NT2/D1 (cell line): Measurements from ENCODE around the gene AGBL1.

Experiments
- SUZ12 ChIP-seq: IDR thresholded peaks from 2 replicates; pipeline ENCODE4 v1.6.1; 2011; ENCODE audit not compliant: insufficient read length, insufficient read depth; ENCODE audit errors: extremely low read depth
- YY1 ChIP-seq: IDR thresholded peaks from 2 replicates; pipeline ENCODE4 v1.6.1; 2011; ENCODE audit not compliant: insufficient read length, insufficient read depth
- ZNF274 ChIP-seq: IDR thresholded peaks from 2 replicates; pipeline ENCODE4 v1.6.1; 2011; ENCODE audit warnings: mild to moderate bottlenecking, low read depth, low read length

DNA sequence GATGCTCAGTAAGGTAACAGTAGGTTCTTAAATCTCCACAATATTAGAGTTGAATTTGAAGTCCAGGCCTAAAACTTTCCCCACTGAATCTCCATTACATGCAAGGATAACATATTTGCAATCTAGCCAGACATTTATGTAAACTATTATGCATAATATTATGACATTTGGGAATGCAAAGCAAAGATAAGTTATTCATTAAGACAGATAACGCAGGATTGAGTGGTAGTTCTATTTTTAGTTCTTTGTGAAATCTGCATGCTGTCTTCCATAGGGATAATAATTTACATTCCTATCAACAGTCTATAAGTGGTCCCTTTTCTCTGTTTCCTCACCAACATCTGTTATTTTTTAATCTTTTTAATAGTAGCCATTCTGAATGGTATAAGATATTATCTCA is 333.5 kb downstream of the AGBL1 start:
- TF ChIP-seq SUZ12 (no peak), YY1 (no peak), ZNF274 (no peak)
